DOHH2 (cell line): ENCODE results near the gene NAV2.

Source experiments
- EZH2phosphoT487 ChIP-seq: fragments of 200-600 bp; sonication (generic); IDR thresholded peaks from 2 replicates; pipeline ENCODE4 v1.6.1; 2017; ENCODE audit warnings: borderline replicate concordance, mild to moderate bottlenecking, antibody characterized with exemption, low read length, moderate library complexity, mixed read lengths
- TF ChIP-seq, protein P1 (sequence below): fragments of 200-600 bp; sonication (generic); IDR thresholded peaks from one replicate; pipeline ENCODE4 v1.5.1; 2014; ENCODE audit warnings: antibody characterized with exemption, mild to moderate bottlenecking, low read depth, low read length; ENCODE audit not compliant: poor library complexity, severe bottlenecking

DNA sequence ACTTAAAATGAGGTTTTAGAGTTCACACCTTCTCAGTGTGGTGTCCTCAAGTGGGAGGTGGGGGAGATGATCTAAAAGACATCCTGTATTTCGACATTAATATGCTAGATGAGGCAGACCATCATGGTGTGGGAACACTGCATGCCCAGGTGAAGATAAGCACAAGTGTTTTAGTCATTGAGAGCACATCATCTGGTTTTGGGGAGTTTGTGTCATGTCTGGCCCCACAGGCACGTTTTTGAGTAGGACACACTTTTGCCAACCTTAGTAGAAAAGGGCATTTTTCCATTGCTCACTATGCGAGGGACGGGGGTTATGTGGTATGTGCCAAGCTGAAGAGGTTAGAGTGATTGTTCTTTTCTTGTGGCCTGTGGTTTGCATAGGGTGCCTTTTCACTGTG is 258.3 kb downstream of the NAV2 start:
- TF ChIP-seq, protein P1, sequence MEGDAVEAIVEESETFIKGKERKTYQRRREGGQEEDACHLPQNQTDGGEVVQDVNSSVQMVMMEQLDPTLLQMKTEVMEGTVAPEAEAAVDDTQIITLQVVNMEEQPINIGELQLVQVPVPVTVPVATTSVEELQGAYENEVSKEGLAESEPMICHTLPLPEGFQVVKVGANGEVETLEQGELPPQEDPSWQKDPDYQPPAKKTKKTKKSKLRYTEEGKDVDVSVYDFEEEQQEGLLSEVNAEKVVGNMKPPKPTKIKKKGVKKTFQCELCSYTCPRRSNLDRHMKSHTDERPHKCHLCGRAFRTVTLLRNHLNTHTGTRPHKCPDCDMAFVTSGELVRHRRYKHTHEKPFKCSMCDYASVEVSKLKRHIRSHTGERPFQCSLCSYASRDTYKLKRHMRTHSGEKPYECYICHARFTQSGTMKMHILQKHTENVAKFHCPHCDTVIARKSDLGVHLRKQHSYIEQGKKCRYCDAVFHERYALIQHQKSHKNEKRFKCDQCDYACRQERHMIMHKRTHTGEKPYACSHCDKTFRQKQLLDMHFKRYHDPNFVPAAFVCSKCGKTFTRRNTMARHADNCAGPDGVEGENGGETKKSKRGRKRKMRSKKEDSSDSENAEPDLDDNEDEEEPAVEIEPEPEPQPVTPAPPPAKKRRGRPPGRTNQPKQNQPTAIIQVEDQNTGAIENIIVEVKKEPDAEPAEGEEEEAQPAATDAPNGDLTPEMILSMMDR, result no peak
- TF ChIP-seq EZH2phosphoT487, result no peak
